Osteocyte (in vitro differentiated cells): ENCODE data around the gene COPZ1. TPM values are rescaled to one million over a fixed set of nuclear protein-coding genes. Genes with fewer than 3 reads are reported as not detected.
A peak's percentile ranks its signal among the peaks of the same experiment; 100 is the strongest.

Experiments
- DNase-seq: peaks from one replicate; pipeline ENCODE4 v3.0.0; 2021; ENCODE audit warnings: mixed read lengths; ENCODE audit not compliant: unreplicated experiment; ENCODE audit errors: extremely low spot score
- H3K27ac Mint-ChIP-seq: one replicate; pipeline ENCODE4 v1.8.0; 2021; ENCODE audit warnings: mild to moderate bottlenecking, mixed read lengths; ENCODE audit not compliant: unreplicated experiment
- H3K27me3 Mint-ChIP-seq: one replicate; pipeline ENCODE4 v1.8.0; 2021; ENCODE audit warnings: mixed read lengths; ENCODE audit not compliant: unreplicated experiment
- H3K36me3 Mint-ChIP-seq: one replicate; pipeline ENCODE4 v1.8.0; 2021; ENCODE audit warnings: mixed read lengths; ENCODE audit not compliant: unreplicated experiment
- H3K4me1 Mint-ChIP-seq: one replicate; pipeline ENCODE4 v1.8.0; 2021; ENCODE audit warnings: mixed read lengths; ENCODE audit not compliant: unreplicated experiment
- H3K4me3 Mint-ChIP-seq: one replicate; pipeline ENCODE4 v1.8.0; 2021; ENCODE audit warnings: mild to moderate bottlenecking, moderate library complexity, mixed read lengths; ENCODE audit not compliant: unreplicated experiment
- H3K9me3 Mint-ChIP-seq: one replicate; pipeline ENCODE4 v1.8.0; 2021; ENCODE audit warnings: mixed read lengths; ENCODE audit not compliant: unreplicated experiment
- CTCF ChIP-seq: fragments of 200-600 bp; sonication (generic); IDR thresholded peaks from 2 replicates; pipeline ENCODE4 v1.5.0; 2021; ENCODE audit warnings: antibody characterized with exemption, mild to moderate bottlenecking, moderate library complexity
- total RNA-seq: library from RNA; stranded (reverse); gene quantifications from 2 replicates; pipeline ENCODE4 v1.2.1, GENCODE V29; 2021

Gene COPZ1
- total RNA-seq, 1 donor from 2014 or later = 136 TPM

- peak overlapping the region; percentile 47 for H3K4me3 Mint-ChIP-seq
- H3K4me1 Mint-ChIP-seq = peaks cover 47% of the 10 kb centered on the region
- no peaks in the 10 kb centered on the region for H3K36me3 Mint-ChIP-seq
- H3K27ac Mint-ChIP-seq = peak overlapping the region; percentile 68
- no peaks in the 10 kb centered on the region for H3K9me3 Mint-ChIP-seq
- DNase-seq = no peak
- no peak for TF ChIP-seq CTCF
- no peaks in the 10 kb centered on the region for H3K27me3 Mint-ChIP-seq
Observed at GRCh38 chr12:54368025-54368708, 43.2 kb downstream of the COPZ1 start.

- peak overlapping the region; percentile 62 for H3K4me3 Mint-ChIP-seq
- peak; percentile 86 for TF ChIP-seq CTCF
- no peaks in the 10 kb centered on the region for H3K9me3 Mint-ChIP-seq
- H3K27me3 Mint-ChIP-seq = no peaks in the 10 kb centered on the region
- no peaks in the 10 kb centered on the region for H3K36me3 Mint-ChIP-seq
- H3K4me1 Mint-ChIP-seq = peaks cover 55% of the 10 kb centered on the region
- peak overlapping the region; percentile 68 for H3K27ac Mint-ChIP-seq
- peak; percentile 95 for DNase-seq
Observed at GRCh38 chr12:54368709-54369596, 44.0 kb downstream of the COPZ1 start.

GRCh38 chr12:54369597-54370131 is 44.7 kb downstream of the COPZ1 start:
- TF ChIP-seq CTCF = no peak
- H3K27me3 Mint-ChIP-seq = no peaks in the 10 kb centered on the region
- H3K36me3 Mint-ChIP-seq = no peaks in the 10 kb centered on the region
- H3K9me3 Mint-ChIP-seq = no peaks in the 10 kb centered on the region
- peaks cover 62% of the 10 kb centered on the region for H3K4me1 Mint-ChIP-seq
- DNase-seq = no peak
- peak overlapping the region; percentile 62 for H3K4me3 Mint-ChIP-seq
- H3K27ac Mint-ChIP-seq = peak overlapping the region; percentile 68

GRCh38 chr12:54370171-54370730 is 45.3 kb downstream of the COPZ1 start:
- peak; percentile 95 for DNase-seq
- H3K4me1 Mint-ChIP-seq = peaks cover 68% of the 10 kb centered on the region
- no peaks in the 10 kb centered on the region for H3K27me3 Mint-ChIP-seq
- H3K4me3 Mint-ChIP-seq = peak overlapping the region; percentile 70
- H3K36me3 Mint-ChIP-seq = no peaks in the 10 kb centered on the region
- TF ChIP-seq CTCF = peak; percentile 97
- no peaks in the 10 kb centered on the region for H3K9me3 Mint-ChIP-seq
- peak overlapping the region; percentile 82 for H3K27ac Mint-ChIP-seq
